NCI-H748 (cell line): ENCODE measurements around the gene TTF2.
A peak's percentile ranks its signal among the peaks of the same experiment; 100 is the strongest.
"Not testable (repeated sequence)": the region's sequence is repeated elsewhere in the genome, so short reads cannot be mapped to it uniquely, and the experiment has no call there.

Experiments used
- DNase-seq: peaks from one replicate; lab custom pipeline; 2025; ENCODE audit not compliant: unreplicated experiment; lab: John Stamatoyannopoulos, UW

TTF2 gene

DNA sequence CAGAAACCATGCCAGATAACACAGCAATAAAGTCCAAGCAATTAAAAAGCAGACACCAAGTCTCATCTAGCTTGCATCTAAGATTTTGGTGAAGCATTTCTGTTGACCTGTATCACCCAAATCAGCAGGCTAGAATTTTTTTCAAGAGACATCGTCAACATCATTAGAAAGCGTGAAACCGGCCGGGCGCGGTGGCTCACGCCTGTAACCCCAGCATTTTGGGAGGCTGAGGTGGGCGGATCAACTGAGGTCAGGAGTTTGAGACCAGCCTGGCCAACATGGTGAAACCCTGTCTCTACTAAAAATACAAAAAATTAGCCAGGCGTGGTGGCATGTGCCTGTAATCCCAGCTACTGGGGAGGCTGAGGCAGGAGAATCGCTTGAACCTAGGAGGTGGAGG is 59.0 kb downstream of the TTF2 start:
- not testable (repeated sequence) for DNase-seq

DNA sequence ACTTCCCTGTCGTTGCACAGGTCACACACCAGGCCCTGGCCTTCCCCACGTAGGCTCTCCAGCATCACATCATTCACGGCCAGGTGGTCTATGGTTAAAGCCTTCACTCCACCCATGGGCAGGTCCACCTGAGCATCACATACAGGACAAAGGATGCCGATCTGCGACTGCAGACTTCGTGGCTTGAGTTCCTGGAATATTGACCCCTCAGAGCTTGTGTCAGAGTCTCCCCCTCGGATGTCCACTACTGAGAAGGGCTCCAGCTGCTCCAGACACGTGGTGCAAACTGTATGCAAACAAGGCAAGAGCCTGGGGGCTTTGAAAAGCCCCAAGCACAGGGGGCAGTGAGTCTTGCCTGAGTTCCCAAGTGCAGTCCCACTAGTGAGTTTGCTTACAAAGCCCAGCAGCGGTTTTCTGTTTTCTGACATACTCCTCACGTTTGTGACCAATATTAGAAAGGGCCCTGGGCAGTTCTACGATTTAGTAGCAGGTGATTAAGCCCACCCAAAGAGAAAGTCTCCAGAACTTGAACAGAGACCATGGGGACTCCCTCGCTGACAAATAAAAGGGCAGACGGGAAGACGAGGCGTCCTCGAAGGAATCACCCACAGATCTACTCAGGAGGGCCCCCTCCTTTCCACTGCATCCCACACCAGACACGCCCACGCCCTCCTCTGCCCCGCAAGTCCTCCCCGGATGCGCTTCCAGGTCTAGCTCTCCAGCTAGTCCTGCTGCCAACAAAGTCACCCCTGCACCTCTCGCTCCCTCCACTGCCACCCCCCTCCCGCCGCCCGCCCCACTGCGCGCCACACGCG is 60.9 kb downstream of the TTF2 start:
- peak; percentile 78 for DNase-seq

DNA sequence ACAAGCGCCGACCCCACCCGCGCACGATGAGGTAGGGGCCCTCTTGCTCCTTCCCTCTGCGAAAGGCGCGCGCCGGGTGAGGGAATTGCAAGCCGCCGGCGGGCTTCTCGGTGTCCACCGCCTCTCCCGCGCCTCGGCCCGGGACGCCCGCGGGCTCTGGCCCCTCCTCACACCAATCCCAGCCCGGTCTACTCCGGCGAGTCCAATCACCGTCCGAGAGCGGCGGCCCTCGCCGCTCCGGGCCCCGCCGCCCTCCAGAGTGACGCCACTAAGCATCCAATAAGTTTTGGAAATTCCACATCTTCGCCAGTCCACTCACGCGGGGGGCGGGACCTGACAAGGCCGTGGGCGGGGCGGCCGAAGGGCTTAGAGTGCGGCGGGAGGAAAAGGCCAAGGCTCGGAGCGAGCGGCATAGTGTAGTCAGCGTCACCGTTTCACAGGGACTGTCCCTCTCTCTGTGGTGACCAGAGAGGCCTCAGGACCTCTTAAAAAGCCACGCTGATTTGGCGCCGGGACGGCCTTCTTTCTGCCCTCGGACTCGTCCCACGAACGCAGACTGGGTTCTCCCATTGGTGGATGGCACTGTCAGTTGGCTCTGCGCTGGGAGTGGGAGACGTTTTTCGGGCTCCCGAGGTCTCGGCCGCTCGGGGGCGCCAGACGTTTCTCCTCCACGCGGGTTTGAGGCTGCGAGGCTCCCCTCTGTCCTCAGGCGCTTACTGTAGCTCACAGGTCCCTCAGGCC is 61.6 kb downstream of the TTF2 start, which contains the start of gene TRIM45:
TRIM45 (minus strand) TSS at position 161 of the 741 bp plus-strand sequence. CDS start 548 bp downstream, outside the sequence.
- DNase-seq = peak; percentile 95

DNA sequence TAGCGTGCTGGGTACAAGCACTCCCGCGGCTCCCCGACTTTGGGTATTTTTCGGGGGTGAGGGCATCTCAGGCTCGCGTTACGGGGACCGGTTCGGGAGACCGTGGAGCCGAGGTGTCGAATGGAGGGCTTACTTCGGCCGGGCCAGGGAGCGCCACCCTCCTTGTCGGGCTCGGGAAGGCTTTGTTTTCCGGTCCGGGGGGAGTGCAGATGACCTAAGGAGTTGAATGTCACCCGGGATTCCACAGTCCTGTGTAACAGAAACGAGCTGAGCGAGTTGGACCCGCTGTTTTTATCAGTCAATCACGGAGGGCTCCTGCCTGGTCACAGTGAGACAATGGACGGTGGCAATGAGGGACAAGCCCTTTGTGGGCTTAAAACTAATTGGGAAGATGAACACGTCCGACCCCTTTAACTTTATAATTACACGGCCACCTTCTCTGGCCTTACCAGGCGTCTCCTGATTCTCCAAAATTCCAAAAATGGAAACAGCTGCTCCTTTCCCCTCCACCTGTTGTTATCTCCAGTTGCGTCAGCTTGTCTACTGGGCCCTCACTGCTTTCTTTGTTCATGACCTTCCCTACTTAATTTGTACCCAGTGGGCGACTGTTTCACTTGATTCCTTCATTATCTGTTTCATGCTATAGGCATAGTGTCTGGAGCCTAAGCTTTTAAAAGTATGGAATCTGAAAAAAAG is 62.4 kb downstream of the TTF2 start:
- DNase-seq = no peak

DNA sequence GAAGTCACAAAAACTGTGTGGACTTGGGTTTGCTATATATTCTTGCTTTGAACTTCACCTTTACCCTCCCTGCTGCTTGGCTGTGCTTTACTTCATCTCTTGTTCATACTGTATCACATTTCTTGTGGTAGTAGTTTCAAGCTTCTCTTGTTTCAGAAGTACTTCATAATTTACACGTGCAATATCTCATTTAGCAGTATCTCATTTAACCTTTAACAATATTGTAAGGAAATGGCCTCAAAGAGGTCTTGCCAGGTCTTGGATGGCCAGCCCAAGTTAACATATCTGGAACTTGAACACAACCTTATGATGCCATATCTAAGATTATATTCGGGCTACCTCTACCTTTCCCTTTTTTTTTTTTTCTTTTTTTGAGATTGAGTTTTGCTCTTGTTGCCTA is 63.1 kb downstream of the TTF2 start:
- no peak for DNase-seq

DNA sequence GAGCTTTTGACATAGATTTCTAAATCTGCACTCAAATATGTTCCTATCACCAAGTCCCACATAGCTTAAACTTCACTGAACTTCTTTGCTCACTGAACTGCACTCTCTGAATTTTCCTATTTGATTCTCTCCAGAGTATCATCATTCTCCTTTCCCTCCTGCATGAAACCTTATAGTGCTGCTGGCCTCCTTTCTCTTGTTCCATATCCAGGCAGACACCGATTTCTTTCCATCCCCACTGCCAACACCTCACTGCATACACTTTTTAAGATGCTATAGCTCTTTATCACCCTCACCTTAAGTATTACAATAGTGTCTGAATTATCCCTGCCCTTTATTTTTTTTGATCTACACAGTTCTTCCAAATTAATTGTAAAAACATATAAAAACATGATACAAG is 64.5 kb downstream of the TTF2 start:
- no peak for DNase-seq

DNA sequence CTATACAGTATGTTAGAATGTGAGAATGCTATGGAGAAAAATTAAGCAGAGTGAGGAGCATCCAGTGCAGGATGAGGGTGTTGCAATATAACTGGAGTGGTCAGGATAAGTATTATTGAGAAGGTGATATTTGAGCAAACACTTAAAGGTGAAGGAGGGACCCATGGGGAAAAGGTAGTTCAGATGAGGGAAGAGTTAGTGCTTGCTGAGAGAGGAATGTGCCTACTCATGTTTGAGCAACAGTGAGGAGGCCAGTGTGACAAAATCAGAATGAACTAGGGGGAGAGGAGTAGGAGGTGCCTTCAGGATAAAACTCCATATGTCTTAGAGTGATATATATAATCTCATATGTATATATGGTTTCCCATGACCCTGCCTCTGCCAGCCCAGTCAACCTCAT is 67.7 kb downstream of the TTF2 start:
- DNase-seq = no peak

DNA sequence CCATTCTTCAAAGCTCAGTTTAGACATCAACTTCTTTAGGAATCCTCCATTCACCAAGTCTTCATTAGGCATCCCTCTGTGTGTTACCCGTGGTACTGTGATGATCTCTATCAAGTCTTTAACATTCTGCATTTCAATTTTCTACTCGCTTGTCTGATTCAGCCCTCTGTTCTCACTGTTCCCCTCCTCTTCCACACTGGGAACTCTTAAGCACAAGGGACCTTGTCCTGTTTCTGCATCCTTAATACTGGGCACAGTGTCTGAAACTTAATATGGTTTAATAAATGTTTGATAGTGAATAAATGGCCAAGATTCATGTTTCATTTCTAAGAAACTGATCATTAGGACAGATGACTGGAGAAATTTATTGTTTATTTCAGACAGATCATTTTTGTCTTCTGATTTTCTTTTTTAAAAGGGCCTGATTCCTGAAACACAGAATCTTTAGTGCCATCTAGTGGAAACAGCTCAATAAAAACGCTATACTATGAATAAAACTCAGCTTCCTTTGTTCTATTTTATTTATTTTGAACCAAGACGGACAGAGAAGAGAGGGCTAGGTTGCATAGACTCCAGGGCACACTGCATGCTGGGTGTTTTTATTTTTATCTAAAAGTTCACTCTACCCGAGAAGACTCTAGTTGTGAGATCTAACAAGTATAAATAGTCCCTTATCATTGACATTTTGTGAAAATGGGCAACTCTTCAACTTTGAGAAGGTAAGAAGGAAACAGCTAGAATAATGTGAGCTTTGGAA is 68.4 kb downstream of the TTF2 start:
- peak; percentile 57 for DNase-seq

DNA sequence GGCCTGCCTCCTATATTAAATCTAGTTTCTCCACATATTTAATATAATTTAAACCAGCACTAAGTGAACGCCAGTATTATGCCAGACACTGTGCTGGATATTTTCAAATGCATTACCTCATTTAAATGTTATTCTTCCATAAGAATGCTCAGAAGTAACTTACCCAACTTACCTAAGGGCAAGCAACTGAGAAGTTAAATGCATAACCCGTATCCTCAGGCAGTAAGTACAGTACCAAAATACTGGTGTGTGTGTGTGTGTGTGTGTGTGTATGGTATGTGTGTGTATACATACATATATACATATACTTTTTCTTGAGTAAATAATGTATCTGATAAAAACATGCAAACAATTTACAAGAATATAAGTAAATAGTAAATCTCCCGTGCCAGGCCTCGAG is 70.4 kb downstream of the TTF2 start:
- no peak for DNase-seq

DNA sequence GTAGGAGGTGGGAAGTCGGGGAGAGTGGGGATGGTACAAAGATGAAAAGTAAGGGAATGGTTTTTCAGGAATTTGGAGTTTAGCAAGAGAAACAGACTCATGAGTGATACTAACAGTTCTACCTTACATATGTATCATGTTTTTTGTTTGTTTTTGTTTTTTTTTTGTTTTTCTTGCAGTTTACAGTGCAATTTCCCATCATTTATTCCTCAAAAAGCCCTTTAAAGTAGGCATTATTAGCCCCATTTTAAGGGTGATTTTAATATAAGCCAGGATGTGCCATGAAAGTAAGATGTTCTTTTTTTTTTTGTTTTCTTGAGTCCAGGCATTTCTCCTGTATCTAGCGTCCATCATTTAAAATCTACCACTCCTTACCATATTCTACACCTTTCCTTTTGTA is 75.2 kb downstream of the TTF2 start:
- no peak for DNase-seq

DNA sequence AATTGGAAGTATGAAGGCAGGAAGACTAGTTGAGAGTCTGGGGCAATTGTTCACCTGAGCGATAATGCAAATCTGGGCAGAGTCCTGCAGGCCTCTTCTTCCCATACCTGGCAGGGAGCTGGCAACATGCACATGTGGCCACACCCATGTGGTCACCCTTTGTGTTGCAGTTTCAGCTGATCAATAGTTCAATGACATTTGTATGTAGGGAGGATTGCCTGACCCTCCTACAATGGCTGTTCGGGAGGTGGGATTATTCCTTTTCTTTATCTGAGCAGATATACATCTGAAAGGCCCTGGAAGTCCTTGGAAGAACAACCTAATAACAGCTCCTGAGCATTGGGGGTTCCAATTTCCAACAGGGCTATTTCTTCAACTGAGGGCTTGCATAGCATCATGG is 76.6 kb downstream of the TTF2 start:
- DNase-seq = no peak

DNA sequence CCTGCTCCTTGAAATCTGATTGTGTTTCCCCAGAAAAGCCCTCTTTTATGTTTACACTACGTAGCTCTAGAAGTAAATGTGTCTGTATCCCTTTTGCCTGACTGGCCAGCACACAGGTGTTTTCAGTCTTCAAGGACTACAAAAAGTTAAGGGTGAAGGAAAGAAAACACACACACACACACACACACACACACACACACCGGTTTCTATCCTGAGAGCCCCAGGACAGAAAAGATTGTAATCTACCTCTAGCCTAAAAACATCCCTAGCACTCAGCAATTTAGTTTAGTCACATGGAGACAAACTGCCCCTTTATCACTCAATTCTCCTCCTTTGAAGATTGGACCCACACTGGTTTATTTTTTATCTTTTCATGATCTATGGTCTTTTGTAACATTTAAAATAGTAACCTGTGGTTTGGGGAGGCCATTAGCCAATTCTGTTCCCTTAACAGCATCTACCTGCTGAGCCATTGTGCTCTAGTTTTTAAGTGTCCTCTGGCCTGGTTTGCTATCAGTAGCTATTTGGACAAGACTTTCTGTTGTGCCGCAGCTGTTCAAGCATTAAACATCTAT is 77.2 kb downstream of the TTF2 start:
- DNase-seq = peak; percentile 10

DNA sequence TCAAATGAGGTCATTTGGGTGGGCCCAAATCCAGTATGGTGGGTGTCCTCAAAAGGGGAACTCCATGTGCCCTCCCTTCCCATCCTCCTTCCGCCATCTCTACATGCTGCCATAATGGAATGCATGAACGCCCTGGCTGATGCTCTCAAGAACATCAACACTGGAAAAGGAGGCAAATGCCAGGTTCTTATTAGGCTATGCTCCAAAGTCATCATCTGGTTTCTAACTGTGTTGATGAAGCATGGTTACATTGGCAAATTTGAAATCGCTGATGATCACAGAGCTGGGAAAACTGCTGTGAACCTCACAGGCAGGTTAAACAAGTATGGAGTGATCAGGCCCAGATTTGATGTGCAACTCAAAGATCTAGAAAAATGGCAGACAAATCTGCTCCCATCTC is 78.0 kb downstream of the TTF2 start:
- DNase-seq = no peak

DNA sequence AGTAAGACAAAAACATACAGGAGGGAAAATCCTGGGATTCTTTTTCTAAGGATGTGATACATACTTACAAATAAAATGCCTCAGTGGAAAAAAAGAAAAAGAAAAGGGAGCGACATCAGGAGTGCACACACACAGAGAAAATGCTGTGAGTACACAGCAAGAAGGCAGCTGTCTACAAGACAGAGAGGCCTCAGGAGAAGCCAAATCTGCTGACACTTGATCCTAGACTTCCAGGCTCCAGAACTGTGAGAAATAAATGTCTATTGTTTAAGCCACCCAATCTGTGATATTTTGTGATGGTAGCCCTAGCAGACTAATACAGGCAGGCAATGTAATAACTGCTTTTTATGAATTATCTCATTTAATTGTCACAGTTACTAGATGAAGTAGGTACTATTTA is 78.4 kb downstream of the TTF2 start:
- no peak for DNase-seq

DNA sequence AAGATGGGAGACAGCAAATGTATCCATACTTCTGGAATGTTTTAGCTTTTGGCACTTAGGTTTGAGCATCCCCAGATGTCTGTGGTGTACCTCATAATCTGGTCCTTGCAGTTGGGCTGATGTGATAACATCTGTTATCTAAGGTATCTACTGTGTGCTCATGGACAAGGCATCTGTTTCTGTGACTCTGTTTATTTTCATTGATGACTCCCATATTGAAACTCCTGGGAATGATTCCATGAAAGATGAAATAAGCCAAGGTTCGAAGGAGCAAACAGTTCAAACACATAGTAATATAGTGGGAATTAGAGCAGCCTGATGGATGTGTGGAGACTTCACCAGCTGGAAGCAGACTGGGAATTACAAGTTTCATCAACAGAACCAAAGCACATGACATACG is 82.1 kb downstream of the TTF2 start:
- no peak for DNase-seq

DNA sequence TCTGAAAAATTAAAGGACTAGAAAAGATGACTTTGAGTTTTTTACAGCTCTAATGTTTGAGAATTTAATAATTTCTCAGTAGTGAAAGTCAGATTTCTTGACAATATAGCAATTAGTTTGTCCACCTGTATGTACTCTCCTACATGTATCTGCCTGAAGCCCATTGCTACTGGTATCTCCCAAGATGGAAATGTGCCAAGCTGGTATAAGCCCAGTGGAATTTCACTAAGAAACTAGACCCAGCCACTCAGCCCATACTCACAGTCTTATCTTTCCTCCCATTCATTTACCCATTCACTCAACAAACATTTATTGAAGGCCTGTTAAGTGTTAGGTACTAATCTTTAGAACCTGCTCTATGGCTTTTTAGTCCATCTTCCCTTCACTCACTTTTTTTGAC is 83.0 kb downstream of the TTF2 start:
- no peak for DNase-seq

DNA sequence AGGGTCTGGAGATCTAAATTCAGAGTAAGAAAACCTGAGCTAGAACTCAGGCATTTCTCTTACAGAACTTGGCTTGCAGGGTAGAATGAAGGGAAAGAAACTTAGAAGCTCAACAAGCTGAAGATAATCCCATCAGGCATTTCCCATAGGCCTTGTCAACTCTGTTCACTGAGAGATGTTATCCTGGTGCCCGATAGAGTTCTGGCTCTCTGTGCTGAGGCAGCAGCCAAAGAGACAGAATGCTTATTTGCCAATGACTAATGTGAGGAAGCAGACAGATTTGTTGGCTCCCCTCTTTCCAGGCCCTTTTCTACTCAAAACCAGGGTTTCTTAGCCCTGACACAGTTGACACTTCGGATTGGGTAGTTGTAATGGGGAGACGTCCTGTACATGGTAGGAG is 83.7 kb downstream of the TTF2 start:
- DNase-seq = no peak

DNA sequence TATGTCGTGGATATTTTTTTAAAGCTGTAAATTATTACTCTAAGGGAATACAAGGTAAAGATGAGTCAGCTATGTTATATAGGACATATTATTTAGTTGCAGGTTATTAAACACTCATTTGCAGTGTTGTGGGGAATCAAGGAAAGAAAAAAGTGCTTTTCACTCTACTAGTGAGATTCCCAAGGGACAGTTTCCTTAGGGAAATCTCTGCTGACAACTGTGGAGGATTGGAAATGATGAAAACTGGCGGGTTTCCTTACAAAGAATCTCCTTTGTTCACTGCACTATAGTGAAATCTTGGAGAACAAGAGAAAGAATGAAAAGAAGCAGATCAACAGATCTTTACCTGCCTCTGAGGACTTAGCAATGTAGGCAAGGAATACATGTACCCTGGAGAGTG is 85.9 kb downstream of the TTF2 start:
- DNase-seq = no peak

DNA sequence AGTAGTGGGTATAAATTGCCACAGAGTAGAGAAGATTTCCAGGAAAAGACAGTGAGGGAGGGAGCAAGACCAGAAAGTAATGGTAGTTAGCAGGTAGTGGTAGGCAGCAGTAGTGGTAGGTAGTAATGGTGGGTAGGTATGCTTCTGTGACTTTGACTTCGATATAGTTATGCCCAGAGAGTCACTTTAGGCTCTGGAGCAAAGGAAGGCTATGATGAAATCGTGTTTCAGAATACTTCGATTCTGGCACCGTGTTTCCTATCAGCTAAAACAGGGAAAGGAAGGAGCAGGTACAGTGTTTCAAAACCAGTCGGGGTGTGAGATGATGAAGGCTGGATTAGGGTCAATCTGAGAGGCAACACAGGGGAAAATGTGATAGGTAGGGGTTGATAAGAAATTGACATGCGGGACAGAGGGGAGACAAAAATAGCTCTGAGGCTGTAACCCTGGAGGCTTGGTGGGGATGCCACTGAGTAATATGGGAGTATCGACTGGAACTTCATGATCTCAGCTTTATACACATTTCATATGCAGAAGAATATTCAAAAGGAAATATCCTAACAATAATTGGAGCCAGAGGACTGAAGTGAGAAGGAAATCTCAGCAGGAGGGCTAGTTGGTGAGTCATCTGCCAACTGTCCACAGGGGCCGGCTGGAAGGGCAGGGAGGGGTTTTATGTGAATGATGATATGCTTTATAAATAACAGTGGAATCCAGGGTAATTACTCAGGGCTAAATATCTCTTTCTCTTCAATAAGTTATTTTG is 86.6 kb downstream of the TTF2 start:
- peak; percentile 50 for DNase-seq

DNA sequence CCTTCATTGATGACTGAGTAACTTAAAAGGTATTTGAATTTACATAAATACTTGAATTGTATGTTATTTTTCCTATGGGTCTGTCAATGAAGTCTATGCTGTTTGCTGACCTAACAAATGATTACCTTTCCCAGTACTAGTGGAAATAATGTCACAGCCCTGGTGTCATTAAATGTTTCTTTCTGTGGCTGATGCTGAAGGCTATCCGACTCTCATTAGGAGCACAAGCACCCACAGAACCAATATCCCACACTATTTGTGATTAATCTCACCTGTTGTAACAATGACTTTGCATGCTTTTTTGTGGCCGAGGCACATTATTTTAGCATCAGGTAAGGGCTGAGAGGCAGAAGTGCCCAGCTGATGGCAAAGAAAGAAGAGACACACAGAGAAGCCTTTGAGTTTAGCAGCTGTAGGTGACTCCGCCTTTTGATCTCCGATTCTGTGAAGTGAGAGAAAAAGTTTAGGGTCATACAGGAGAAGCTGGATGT is 87.3 kb downstream of the TTF2 start:
- no peak for DNase-seq
